HG03196 (cell line): Measurements from ENCODE around the gene UBC.
A peak's percentile ranks its signal among the peaks of the same experiment; 100 is the strongest.

Source experiments
- ATAC-seq: cut with Tn5 transposase; IDR thresholded peaks from one replicate; pipeline ENCODE4 v1.9.1; 2021; ENCODE audit not compliant: unreplicated experiment

Gene UBC

DNA sequence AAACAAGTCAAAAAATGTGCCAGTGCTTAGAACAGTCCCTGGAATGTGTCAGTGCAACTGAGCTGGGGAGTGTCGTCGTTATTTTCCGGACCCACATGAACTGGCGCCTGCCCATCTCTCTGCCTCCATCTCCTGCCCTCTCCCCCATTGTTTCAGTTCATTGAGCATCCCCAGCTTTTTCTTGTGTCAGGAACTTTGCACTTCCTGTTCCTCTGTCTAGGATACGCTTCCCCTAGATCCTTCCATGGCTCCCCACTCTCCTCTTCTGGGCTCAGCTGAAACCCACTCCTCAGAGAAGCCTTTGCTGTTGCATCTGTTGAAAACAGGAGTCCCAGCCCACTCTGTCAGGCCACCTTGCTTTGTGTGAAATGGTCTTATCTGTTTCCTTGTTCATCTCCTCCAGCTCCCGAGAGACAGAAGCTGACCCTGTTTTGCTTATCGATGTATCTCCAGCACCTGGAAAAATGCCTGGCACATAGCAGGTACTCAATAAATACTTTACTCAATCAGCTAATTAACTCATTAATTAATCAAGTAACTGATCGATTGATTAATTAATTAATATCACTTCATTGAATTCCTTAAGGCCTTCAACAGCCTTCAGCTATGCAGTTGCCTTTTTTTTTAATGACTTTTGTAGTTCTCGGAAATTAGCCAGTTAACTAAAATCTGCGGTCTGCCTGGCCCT is 48.1 kb downstream of the UBC start:
- ATAC-seq, result no peak

- ATAC-seq, result no peak
Observed at GRCh38 chr12:124865728-124866127, 48.7 kb downstream of the UBC start.

- no peak for ATAC-seq
Observed at GRCh38 chr12:124864326-124864752, 50.1 kb downstream of the UBC start.

DNA sequence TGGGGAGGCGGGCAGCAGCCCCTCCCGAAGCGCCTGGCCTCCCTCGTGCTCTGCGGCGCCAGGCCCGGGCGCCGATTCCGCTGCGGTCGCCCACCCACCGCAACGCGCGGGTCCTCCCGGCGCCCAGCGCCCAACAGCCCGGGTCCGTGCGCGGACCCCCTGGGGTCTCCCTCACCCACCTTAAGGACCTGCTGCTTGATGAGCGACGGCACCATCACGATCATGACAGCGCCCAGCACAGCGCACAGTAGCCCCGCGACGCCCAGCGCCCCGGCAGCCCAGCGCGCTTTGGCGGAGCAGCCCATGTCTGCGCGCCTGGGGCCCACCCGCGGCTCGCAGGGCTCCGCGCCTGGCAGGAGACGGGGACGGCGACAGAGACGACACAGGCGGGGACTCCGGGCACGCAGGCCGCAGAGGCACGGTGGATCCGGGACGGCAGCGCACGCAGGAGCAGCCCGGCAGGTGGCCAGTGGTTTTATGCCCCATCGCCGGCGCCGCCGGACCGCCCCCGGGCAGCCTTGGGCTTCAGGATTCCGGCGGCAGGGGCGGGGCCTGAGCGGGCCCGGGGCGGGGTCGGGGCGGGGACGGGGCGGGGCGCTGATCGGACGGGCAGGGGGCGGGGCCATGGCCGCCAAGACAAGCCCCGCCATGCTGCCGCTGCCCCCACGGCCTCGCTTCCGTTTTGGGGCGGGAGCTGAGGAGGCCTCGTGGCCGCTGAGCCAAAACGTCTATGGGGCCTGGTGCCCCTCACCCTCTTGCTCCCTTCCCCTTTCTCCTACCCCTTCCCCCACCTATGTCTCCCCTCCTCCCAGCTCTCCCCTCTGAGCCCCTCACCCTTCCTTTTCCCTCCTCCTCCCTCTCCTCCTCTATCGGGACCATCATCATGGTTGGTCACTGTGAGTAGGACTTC is 50.8 kb downstream of the UBC start, which contains the start of gene SCARB1:
SCARB1 (minus strand) TSS at position 449 of the 910 bp plus-strand sequence; CDS start at position 305, 144 bp downstream.
- ATAC-seq, result peak; percentile 78

- ATAC-seq, result peak; percentile 23
Observed at GRCh38 chr12:124862768-124863415, 51.6 kb downstream of the UBC start.

DNA sequence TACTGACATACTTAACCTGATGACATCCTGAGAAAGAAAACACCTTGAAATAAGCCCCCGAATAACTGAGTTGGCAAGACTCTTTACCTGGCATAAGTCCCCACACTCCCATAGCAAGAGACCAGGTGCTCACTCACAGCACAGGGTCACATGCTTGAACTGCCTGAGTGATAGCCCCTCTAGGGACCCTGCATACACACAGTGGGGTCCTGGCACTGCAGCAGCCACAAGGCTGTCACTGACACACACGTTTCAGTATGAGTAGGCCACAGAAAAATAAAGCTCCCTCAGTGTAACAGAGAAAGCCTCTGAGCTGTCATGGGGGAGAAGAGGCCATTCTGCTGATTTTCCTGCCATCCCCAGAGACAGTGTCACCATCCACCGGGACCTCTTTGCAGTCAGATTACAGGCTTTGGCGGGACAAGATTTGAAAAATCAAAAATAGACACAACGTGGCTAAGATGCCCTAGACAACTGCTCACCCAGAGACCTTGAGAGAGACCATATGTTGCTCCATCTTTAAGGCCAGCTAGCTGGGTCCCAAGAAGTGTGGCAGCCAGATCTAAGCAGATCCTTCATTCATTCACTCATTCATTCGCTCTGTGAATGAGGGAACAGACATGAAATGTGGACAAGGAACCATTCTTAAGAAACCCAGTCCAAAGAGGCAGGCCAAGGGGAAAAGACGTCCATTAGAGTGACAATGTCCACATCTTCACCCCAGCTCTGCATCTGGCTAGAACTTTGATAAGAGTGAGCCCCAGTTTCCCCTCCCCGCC is 52.4 kb downstream of the UBC start:
- no peak for ATAC-seq
